Keratinocyte (primary cell): ENCODE results near the gene SFTPD. TPM values are rescaled to one million over a fixed set of nuclear protein-coding genes. Genes with fewer than 3 reads are reported as not detected.

Experiments used
- polyA plus RNA-seq, 5 experiments: library from polyadenylated mRNA; depleted of rRNA in 3 of 5; stranded (reverse) in 3 of 5; stranded (forward) in 1 of 5; unstranded in 1 of 5; fragments of >200 nt; gene quantifications; 1 replicate in 1 of 5; 2 replicates in 3 of 5; 3 replicates in 1 of 5; pipeline versions ENCODE4 v1.2.1 to v1.2.3, GENCODE V29; 2011 to 2012; ENCODE audit warnings: missing spikeins in 2 of 5, low read depth in 1 of 5, low replicate concordance in 1 of 5

The SFTPD gene
- polyA plus RNA-seq, 1 donor (not counting 4 experiments of a cell fraction or from before 2014, with no cell fraction given): 0.04 TPM

Other genes with a start within 250 kb of the SFTPD start
- 0.18 to 0.27 TPM (median 0.25 TPM) in 3 replicates for gene NUTM2B, start 245.9 kb downstream of the SFTPD start, polyA plus RNA-seq
- gene NUTM2E, start 122.4 kb downstream of the SFTPD start, polyA plus RNA-seq: 0.17 to 0.26 TPM (median 0.24 TPM) in 3 replicates
- 26.5 to 44.3 TPM (median 34.0 TPM) in 3 replicates for gene TMEM254, start 129.6 kb upstream of the SFTPD start, polyA plus RNA-seq
- gene PLAC9, start 183.6 kb upstream of the SFTPD start, polyA plus RNA-seq: 0.39 to 0.70 TPM in 2 of 3 replicates, not detected in the other